HS-27A (cell line): ENCODE data around the gene TSPAN17.

ENCODE experiments used
- DNase-seq: peaks from one replicate; pipeline ENCODE4 v3.0.0-alpha.2; 2012; ENCODE audit warnings: low read depth, missing footprints

Gene TSPAN17

GRCh38 chr5:176642675-176643490 is 4.4 kb upstream of the TSPAN17 start:
- no peak for DNase-seq

GRCh38 chr5:176643491-176644219 is 3.6 kb upstream of the TSPAN17 start:
- DNase-seq = no peak

GRCh38 chr5:176644294-176644693 is 3.0 kb upstream of the TSPAN17 start:
- no peak for DNase-seq

- no peak for DNase-seq
Measured at GRCh38 chr5:176644878-176645670, 2.2 kb upstream of the TSPAN17 start.

GRCh38 chr5:176646049-176646706 is 1.1 kb upstream of the TSPAN17 start:
- no peak for DNase-seq

GRCh38 chr5:176646707-176647029 is 616 bp upstream of the TSPAN17 start:
- DNase-seq = no peak

- DNase-seq = no peak
Measured at GRCh38 chr5:176647843-176648473, 674 bp downstream of the TSPAN17 start.

GRCh38 chr5:176648474-176649194 is 1.4 kb downstream of the TSPAN17 start:
- no peak for DNase-seq

GRCh38 chr5:176650354-176650884 is 3.1 kb downstream of the TSPAN17 start:
- no peak for DNase-seq

- DNase-seq = no peak
Measured at GRCh38 chr5:176651472-176651980, 4.2 kb downstream of the TSPAN17 start.

- DNase-seq = no peak
Measured at GRCh38 chr5:176652136-176652535, 4.9 kb downstream of the TSPAN17 start.

GRCh38 chr5:176653401-176654385 is 6.4 kb downstream of the TSPAN17 start:
- no peak for DNase-seq

- DNase-seq = no peak
Measured at GRCh38 chr5:176654856-176655255, 7.6 kb downstream of the TSPAN17 start.

GRCh38 chr5:176656467-176656990 is 9.2 kb downstream of the TSPAN17 start:
- DNase-seq = no peak

GRCh38 chr5:176658007-176658599 is 10.8 kb downstream of the TSPAN17 start:
- DNase-seq = no peak

- DNase-seq = no peak
Measured at GRCh38 chr5:176658817-176659511, 11.7 kb downstream of the TSPAN17 start.

- no peak for DNase-seq
Measured at GRCh38 chr5:176659512-176659839, 12.2 kb downstream of the TSPAN17 start.

- no peak for DNase-seq
Measured at GRCh38 chr5:176659860-176660461, 12.7 kb downstream of the TSPAN17 start.
